Esophagus muscularis mucosa (tissue), 3 donors: ENCODE measurements around the gene SHC1.
"Not testable (repeated sequence)": the region's sequence is repeated elsewhere in the genome, so short reads cannot be mapped to it uniquely, and the experiment has no call there.

ENCODE experiments used
- POLR2A ChIP-seq: fragments of 450-650 bp; IDR thresholded peaks from one replicate; pipeline ENCODE4 v1.6.1; 2017; ENCODE audit warnings: antibody characterized with exemption, moderate library complexity, mild to moderate bottlenecking, low read depth
- POLR2AphosphoS5 ChIP-seq, 2 donors: sonication (generic); formaldehyde crosslinking; IDR thresholded peaks; one replicate each; pipeline ENCODE4 v1.6.1; 2017; ENCODE audit warnings: antibody characterized with exemption in 2 of 2
- TF ChIP-seq, protein P1 (sequence below), 3 experiments: fragments of 200-600 bp in 2 of 3; fragments of 450-650 bp in 1 of 3; sonication (generic) in 2 of 3; IDR thresholded peaks; one replicate each; pipeline ENCODE4 v1.5.1; 2017 to 2019; ENCODE audit warnings: antibody characterized with exemption in 3 of 3, mild to moderate bottlenecking in 2 of 3, moderate library complexity in 1 of 3

- TF ChIP-seq, protein P1, sequence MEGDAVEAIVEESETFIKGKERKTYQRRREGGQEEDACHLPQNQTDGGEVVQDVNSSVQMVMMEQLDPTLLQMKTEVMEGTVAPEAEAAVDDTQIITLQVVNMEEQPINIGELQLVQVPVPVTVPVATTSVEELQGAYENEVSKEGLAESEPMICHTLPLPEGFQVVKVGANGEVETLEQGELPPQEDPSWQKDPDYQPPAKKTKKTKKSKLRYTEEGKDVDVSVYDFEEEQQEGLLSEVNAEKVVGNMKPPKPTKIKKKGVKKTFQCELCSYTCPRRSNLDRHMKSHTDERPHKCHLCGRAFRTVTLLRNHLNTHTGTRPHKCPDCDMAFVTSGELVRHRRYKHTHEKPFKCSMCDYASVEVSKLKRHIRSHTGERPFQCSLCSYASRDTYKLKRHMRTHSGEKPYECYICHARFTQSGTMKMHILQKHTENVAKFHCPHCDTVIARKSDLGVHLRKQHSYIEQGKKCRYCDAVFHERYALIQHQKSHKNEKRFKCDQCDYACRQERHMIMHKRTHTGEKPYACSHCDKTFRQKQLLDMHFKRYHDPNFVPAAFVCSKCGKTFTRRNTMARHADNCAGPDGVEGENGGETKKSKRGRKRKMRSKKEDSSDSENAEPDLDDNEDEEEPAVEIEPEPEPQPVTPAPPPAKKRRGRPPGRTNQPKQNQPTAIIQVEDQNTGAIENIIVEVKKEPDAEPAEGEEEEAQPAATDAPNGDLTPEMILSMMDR (IDR thresholded peaks at IDR 0.05) = not testable (repeated sequence)
- TF ChIP-seq POLR2A; POLR2AphosphoS5 (IDR thresholded peaks at IDR 0.05): not testable (repeated sequence)
Measured at GRCh38 chr1:154977762-154978161, 7.2 kb upstream of the SHC1 start.
